ENCODE measurements around the gene QPRT. TPM values are rescaled to one million over a fixed set of nuclear protein-coding genes. Genes with fewer than 3 reads are reported as not detected.

The QPRT gene
- total and polyA plus RNA-seq, 7 donors, result 4.3 to 40.5 (median 11.1) TPM

GRCh38 chr16:29680180-29680598 lies 1.2 kb downstream of the QPRT start:
- H3K4me3 ChIP-seq, result peak overlapping the region in 2 of 4 donors; percentile 23 to 32
- 16 to 62% methylated on average over 10 of the region's 10 CpGs for WGBS, 2 donors
- TF ChIP-seq CTCF (IDR thresholded peaks at IDR 0.05), result no peak
- no peak for TF ChIP-seq POLR2AphosphoS5 (IDR thresholded peaks at IDR 0.05)
- TF ChIP-seq POLR2A (IDR thresholded peaks at IDR 0.05), result no peak
- TF ChIP-seq EP300 (IDR thresholded peaks at IDR 0.05), result no peak
- H3K27ac ChIP-seq, result no peak overlapping the region
- no peaks in the 10 kb centered on the region for H3K36me3 ChIP-seq
- H3K9me3 ChIP-seq, result no peaks in the 10 kb centered on the region
- intact Hi-C loops (cut with DNase I), result loop anchor here (10.0 kb wide), 1 partner anchor 55 kb away; no protein-coding TSS in a partner anchor
- no peaks in the 10 kb centered on the region for H3K27me3 ChIP-seq
- no peak for DNase-seq
- H3K4me1 ChIP-seq, result peaks cover 0 to 14% (median 8%) of the 10 kb centered on the region in 4 donors

GRCh38 chr16:29683543-29684090 lies 4.6 kb downstream of the QPRT start:
- 95% methylated on average over 9 of the region's 9 CpGs for WGBS, 2 donors

GRCh38 chr16:29684679-29685078 lies 5.7 kb downstream of the QPRT start:
- WGBS, 2 donors, result 88 to 92% methylated on average over 10 of the region's 10 CpGs
- no peak overlapping the region for H3K4me3 ChIP-seq
- no peaks in the 10 kb centered on the region for H3K9me3 ChIP-seq
- no peak overlapping the region for H3K27ac ChIP-seq
- H3K4me1 ChIP-seq, result peaks cover 0 to 6% (median under 1%) of the 10 kb centered on the region in 4 donors
- DNase-seq, result no peak
- no peaks in the 10 kb centered on the region for H3K27me3 ChIP-seq
- H3K36me3 ChIP-seq, result no peaks in the 10 kb centered on the region
- intact Hi-C loops (cut with DNase I), result loop anchor here (10.0 kb wide), 1 partner anchor 50 kb away; no protein-coding TSS in a partner anchor
- no peak for TF ChIP-seq POLR2AphosphoS5 (IDR thresholded peaks at IDR 0.05)
- TF ChIP-seq CTCF (IDR thresholded peaks at IDR 0.05), result no peak
- no peak for TF ChIP-seq EP300 (IDR thresholded peaks at IDR 0.05)

More at GRCh38 chr16:29683543-29684090, 4.6 kb downstream of the QPRT start:
- no peak overlapping the region for H3K27ac ChIP-seq
- no peaks in the 10 kb centered on the region for H3K9me3 ChIP-seq
- TF ChIP-seq POLR2AphosphoS5 (IDR thresholded peaks at IDR 0.05) (no peak), EP300 (IDR thresholded peaks at IDR 0.05) (no peak), POLR2A (IDR thresholded peaks at IDR 0.05) (no peak), CTCF (IDR thresholded peaks at IDR 0.05) (no peak)
- H3K4me1 ChIP-seq, result peaks cover 0 to 14% (median 8%) of the 10 kb centered on the region in 4 donors
- no peak for DNase-seq
- H3K27me3 ChIP-seq, result no peaks in the 10 kb centered on the region
- intact Hi-C loops (cut with DNase I), result loop anchor here (10.0 kb wide), 1 partner anchor 51 kb away; no protein-coding TSS in a partner anchor
- no peaks in the 10 kb centered on the region for H3K36me3 ChIP-seq
- H3K4me3 ChIP-seq, result no peak overlapping the region

GRCh38 chr16:29686740-29687332 lies 7.9 kb downstream of the QPRT start:
- 65 to 82% methylated on average over 9 of the region's 9 CpGs for WGBS, 2 donors
- Histone ChIP-seq H3K9me3 (no peaks in the 10 kb centered on the region), H3K4me1 (no peaks in the 10 kb centered on the region), H3K4me3 (no peak overlapping the region), H3K27me3 (no peaks in the 10 kb centered on the region), H3K36me3 (no peaks in the 10 kb centered on the region), H3K27ac (no peak overlapping the region)
- intact Hi-C loops (cut with DNase I), result loop anchor here (10.0 kb wide), 1 partner anchor 48 kb away; no protein-coding TSS in a partner anchor
- no peak for DNase-seq
- TF ChIP-seq POLR2AphosphoS5 (IDR thresholded peaks at IDR 0.05) (no peak), POLR2A (IDR thresholded peaks at IDR 0.05) (no peak), EP300 (IDR thresholded peaks at IDR 0.05) (no peak), CTCF (IDR thresholded peaks at IDR 0.05) (no peak)

Measured in sigmoid colon (tissue), 7 donors.